Measurements from ENCODE around the gene CNOT6.
A peak's percentile ranks its signal among the peaks of the same experiment; 100 is the strongest.
"Not testable (repeated sequence)": the region's sequence is repeated elsewhere in the genome, so short reads cannot be mapped to it uniquely, and the experiment has no call there.

CNOT6 gene

GRCh38 chr5:180494060-180494509 is at the start of gene CNOT6:
Gene CNOT6, plus strand, starts transcription at chr5:180494379. Its CDS starts 34,898 bp downstream, at chr5:180529277.
- DNase-seq = peak; percentile 78

- no peak for DNase-seq
Measured at GRCh38 chr5:180454752-180455151, 39.4 kb upstream of the CNOT6 start.

- DNase-seq = no peak
Measured at GRCh38 chr5:180455872-180456271, 38.3 kb upstream of the CNOT6 start.

GRCh38 chr5:180456792-180457191 is 37.4 kb upstream of the CNOT6 start:
- DNase-seq = no peak

GRCh38 chr5:180458852-180459673 is 35.1 kb upstream of the CNOT6 start:
- not testable (repeated sequence) for DNase-seq

- DNase-seq = not testable (repeated sequence)
Measured at GRCh38 chr5:180459674-180460142, 34.5 kb upstream of the CNOT6 start.

- no peak for DNase-seq
Measured at GRCh38 chr5:180460834-180461233, 33.3 kb upstream of the CNOT6 start.

GRCh38 chr5:180461303-180461702 is 32.9 kb upstream of the CNOT6 start:
- no peak for DNase-seq

GRCh38 chr5:180463216-180463900 is 30.8 kb upstream of the CNOT6 start:
- DNase-seq = no peak

GRCh38 chr5:180463916-180464602 is 30.1 kb upstream of the CNOT6 start:
- no peak for DNase-seq

GRCh38 chr5:180464603-180464970 is 29.6 kb upstream of the CNOT6 start:
- no peak for DNase-seq

GRCh38 chr5:180465052-180465451 is 29.1 kb upstream of the CNOT6 start:
- DNase-seq = not testable (repeated sequence)

GRCh38 chr5:180466316-180466715 is 27.9 kb upstream of the CNOT6 start:
- no peak for DNase-seq

- DNase-seq = no peak
Measured at GRCh38 chr5:180467028-180467975, 26.9 kb upstream of the CNOT6 start.

GRCh38 chr5:180467989-180468731 is 26.0 kb upstream of the CNOT6 start:
- no peak for DNase-seq

GRCh38 chr5:180468732-180469585 is 25.2 kb upstream of the CNOT6 start:
- DNase-seq = no peak

- DNase-seq = no peak
Measured at GRCh38 chr5:180469586-180469865, 24.7 kb upstream of the CNOT6 start.

- DNase-seq = no peak
Measured at GRCh38 chr5:180469866-180470265, 24.3 kb upstream of the CNOT6 start.

- no peak for DNase-seq
Measured at GRCh38 chr5:180470361-180470760, 23.8 kb upstream of the CNOT6 start.

- DNase-seq = peak; percentile 2
Measured at GRCh38 chr5:180470966-180471582, 23.1 kb upstream of the CNOT6 start.
